Upper lobe of left lung (tissue), 4 donors: Measurements from ENCODE around the gene LOX.

ENCODE experiments used
- CTCF ChIP-seq, 6 experiments: fragments of 450-650 bp in 4 of 6; fragments of 200-600 bp in 2 of 6; sonication (generic) in 2 of 6; IDR thresholded peaks; one replicate each; pipeline ENCODE4 v1.5.1; 2016 to 2019; ENCODE audit warnings: antibody characterized with exemption in 6 of 6
- EP300 ChIP-seq, 4 donors: sonication (generic); formaldehyde crosslinking; IDR thresholded peaks; one replicate each; pipeline ENCODE4 v1.5.1; 2017; ENCODE audit warnings: antibody characterized with exemption in 4 of 4, control low read depth in 2 of 4
- POLR2A ChIP-seq, 4 donors: fragments of 450-650 bp; IDR thresholded peaks; one replicate each; pipeline ENCODE4 v1.5.1; 2016 to 2017; ENCODE audit warnings: antibody characterized with exemption in 4 of 4, mild to moderate bottlenecking in 2 of 4
- POLR2AphosphoS5 ChIP-seq, 2 donors: sonication (generic); formaldehyde crosslinking; IDR thresholded peaks; one replicate each; pipeline ENCODE4 v1.5.1; 2017; ENCODE audit warnings: antibody characterized with exemption in 2 of 2

GRCh38 chr5:122081541-122081940 lies 3.5 kb upstream of the LOX start:
- no peak for TF ChIP-seq CTCF (IDR thresholded peaks at IDR 0.05)
- TF ChIP-seq POLR2AphosphoS5 (IDR thresholded peaks at IDR 0.05): no peak
- no peak for TF ChIP-seq POLR2A (IDR thresholded peaks at IDR 0.05)
- no peak for TF ChIP-seq EP300 (IDR thresholded peaks at IDR 0.05)
